Measurements from ENCODE around the gene TNS3. TPM values are rescaled to one million over a fixed set of nuclear protein-coding genes. Genes with fewer than 3 reads are reported as not detected.

Gene TNS3
- total and polyA plus RNA-seq, 2 donors (not counting 3 experiments of a cell fraction or from before 2014, with no cell fraction given): 10.4 to 45.1 TPM

GRCh38 chr7:47571331-47572093 lies 10.4 kb downstream of the TNS3 start:
- DNase-seq (ENCODE audit: low read depth, low spot score): no peak
- H3K9me3 ChIP-seq (replicated peaks; ENCODE audit: control insufficient read depth, insufficient read depth, low read length): no peaks in the 10 kb centered on the region
- POLR2A ChIA-PET: no interaction called here
- H3K4me2 ChIP-seq (ENCODE audit: insufficient read depth, low read length): no peak overlapping the region
- H2AFZ ChIP-seq (ENCODE audit: low read depth, low read length): no peak overlapping the region
- no peak for FAIRE-seq
- no peaks in the 10 kb centered on the region for H3K79me2 ChIP-seq (ENCODE audit: control insufficient read depth, insufficient read depth, low read length)
- H3K9ac ChIP-seq (replicated peaks; ENCODE audit: extremely low read depth, insufficient read depth, low read length): no peak overlapping the region
- no peak overlapping the region for H3K4me3 ChIP-seq (replicated peaks in 1 of 3; ENCODE audit: insufficient read depth in 1 of 3, low read depth in 1 of 3, low read length in 3 of 3)
- no peaks in the 10 kb centered on the region for H4K20me1 ChIP-seq (replicated peaks; ENCODE audit: control insufficient read depth, extremely low read depth, insufficient read depth, low read length)
- no peaks in the 10 kb centered on the region for H3K36me3 ChIP-seq (ENCODE audit: control insufficient read depth in 2 of 2, extremely low read depth in 1 of 2, insufficient read depth in 2 of 2, low read length in 2 of 2)
- dilution Hi-C loops (cut with MboI; ENCODE audit: extremely low pct_ligation_motif_present, low sequenced_read_pairs): no loop called here
- H3K27me3 ChIP-seq (ENCODE audit: control insufficient read depth in 2 of 2, insufficient read depth in 2 of 2, low read length in 2 of 2): no peaks in the 10 kb centered on the region
- CTCF ChIA-PET: interaction anchor here (1.3 to 1.5 kb wide), 2 partner anchors 15 to 136 kb away, joined by 3 to 4 read pairs; no protein-coding TSS in a partner anchor
- no peak overlapping the region for H3K27ac ChIP-seq (ENCODE audit: insufficient read depth, low read depth, low read length)
- H3K4me1 ChIP-seq (ENCODE audit: control insufficient read depth, extremely low read depth, insufficient read depth, low read length): peaks cover 5% of the 10 kb centered on the region
- intact Hi-C loops (cut with micrococcal nuclease): no loop called here
- H3K9me1 ChIP-seq (replicated peaks; ENCODE audit: control insufficient read depth, extremely low read depth, insufficient read depth, low read length): no peaks in the 10 kb centered on the region
- TF ChIP-seq JUN (IDR thresholded peaks at IDR 0.05; ENCODE audit: borderline replicate concordance, insufficient read depth, insufficient read length, low read depth): no peak
- no peak for TF ChIP-seq MAX (IDR thresholded peaks at IDR 0.05; ENCODE audit: insufficient read depth, insufficient read length)
- TF ChIP-seq POLR2AphosphoS5 (IDR thresholded peaks at IDR 0.05; ENCODE audit: insufficient read depth, low read depth, low read length): no peak
- no peak for TF ChIP-seq GATA2 (IDR thresholded peaks at IDR 0.05; ENCODE audit: insufficient read depth, insufficient read length, low read depth, low read length)
- TF ChIP-seq MYC (IDR thresholded peaks at IDR 0.05; ENCODE audit: low read depth, low read length): no peak
- no peak for TF ChIP-seq FOS (IDR thresholded peaks at IDR 0.05; ENCODE audit: borderline replicate concordance, insufficient read depth, low read length)
- TF ChIP-seq POLR2A (IDR thresholded peaks at IDR 0.05; ENCODE audit: low read depth, low read length): no peak
- no peak for TF ChIP-seq CTCF (IDR thresholded peaks at IDR 0.05; ENCODE audit: extremely low read depth in 1 of 2, insufficient read depth in 1 of 2, low read depth in 1 of 2, low read length in 2 of 2)
- no peak for TF ChIP-seq EZH2 (IDR thresholded peaks at IDR 0.05; ENCODE audit: borderline replicate concordance, low read depth, low read length, severe bottlenecking)
- no TSS peak for BruUV-seq (replicated peaks)

Data from endothelial cell of umbilical vein (primary cell).